ENCODE results near the gene NINJ1. TPM values are rescaled to one million over a fixed set of nuclear protein-coding genes. Genes with fewer than 3 reads are reported as not detected.

NINJ1 gene
- total RNA-seq: 144 TPM
- 100 to 1,000 TPM in 1 of 4 donors, 10 to 100 TPM in 3; 68.5 to 104 (median 73.2) TPM for polyA plus RNA-seq

- H3K36me3 ChIP-seq (ENCODE audit: control insufficient read depth, insufficient read depth, low read length): no peaks in the 10 kb centered on the region
- DNase-seq (peak; percentile 81 to 83 (median 82)), ATAC-seq (ENCODE audit: low read depth in 2 of 2) (peak; percentile 86 to 87)
- H3K4me3 ChIP-seq (ENCODE audit: low read depth, low read length): peak within 1 kb of the TSS; percentile 77
- H3K4me1 ChIP-seq (ENCODE audit: control insufficient read depth, insufficient read depth, low read length, poor library complexity, severe bottlenecking): peaks cover 49% of the 10 kb centered on the region
- Mint-ChIP-seq H3K9me3 (no peaks in the 10 kb centered on the region), H3K27ac (peak within 1 kb of the TSS; percentile 94 to 96 (median 95)), H3K4me3 (peak within 1 kb of the TSS; percentile 85 to 94 (median 90)), H3K27me3 (no peaks in the 10 kb centered on the region), H3K36me3 (no peaks in the 10 kb centered on the region), H3K4me1 (peaks cover 0 to 63% (median 26%) of the 10 kb centered on the region in 4 donors)
- H3K27me3 ChIP-seq (ENCODE audit: control insufficient read depth, insufficient read depth, low read length): no peaks in the 10 kb centered on the region
- no peaks in the 10 kb centered on the region for H3K9me3 ChIP-seq (ENCODE audit: control insufficient read depth in 2 of 2, low read length in 2 of 2)
- H3K27ac ChIP-seq (ENCODE audit: insufficient read depth, low read length, poor library complexity, severe bottlenecking): peak within 1 kb of the TSS; percentile 94
Measured at GRCh38 chr9:93134015-93134739, at the start of gene NINJ1. NINJ1 (minus strand) TSS chr9:93134251; CDS start chr9:93134217, 34 bp downstream.

GRCh38 chr9:93183131-93183662 is 49.1 kb upstream of the NINJ1 start:
- Histone ChIP-seq H3K4me3 (ENCODE audit: low read depth, low read length) (peak overlapping the region; percentile 37), H3K4me1 (ENCODE audit: control insufficient read depth, insufficient read depth, low read length, poor library complexity, severe bottlenecking) (peaks cover 16% of the 10 kb centered on the region), H3K36me3 (ENCODE audit: control insufficient read depth, insufficient read depth, low read length) (no peaks in the 10 kb centered on the region), H3K27me3 (ENCODE audit: control insufficient read depth, insufficient read depth, low read length) (peaks cover 7% of the 10 kb centered on the region), H3K9me3 (ENCODE audit: control insufficient read depth in 2 of 2, low read length in 2 of 2) (no peaks in the 10 kb centered on the region), H3K27ac (ENCODE audit: insufficient read depth, low read length, poor library complexity, severe bottlenecking) (no peak overlapping the region)
- no peak for DNase-seq
- H3K4me1 Mint-ChIP-seq: peaks cover 0 to 16% (median 5%) of the 10 kb centered on the region in 4 donors
- no peaks in the 10 kb centered on the region for H3K9me3 Mint-ChIP-seq
- no peaks in the 10 kb centered on the region for H3K36me3 Mint-ChIP-seq
- peak overlapping the region; percentile 38 to 77 (median 76) for H3K4me3 Mint-ChIP-seq
- ATAC-seq (ENCODE audit: low read depth in 2 of 2): no peak
- peaks cover 60% of the 10 kb centered on the region for H3K27me3 Mint-ChIP-seq
- no peak overlapping the region for H3K27ac Mint-ChIP-seq

- Mint-ChIP-seq H3K27ac (no peak overlapping the region), H3K4me3 (peak overlapping the region in 3 of 4 donors; percentile 11 to 78 (median 77)), H3K27me3 (peaks cover 54% of the 10 kb centered on the region), H3K9me3 (no peaks in the 10 kb centered on the region), H3K4me1 (peaks cover 0 to 16% (median 5%) of the 10 kb centered on the region in 4 donors), H3K36me3 (no peaks in the 10 kb centered on the region)
- peaks cover 7% of the 10 kb centered on the region for H3K27me3 ChIP-seq (ENCODE audit: control insufficient read depth, insufficient read depth, low read length)
- no peak for DNase-seq
- peaks cover 16% of the 10 kb centered on the region for H3K4me1 ChIP-seq (ENCODE audit: control insufficient read depth, insufficient read depth, low read length, poor library complexity, severe bottlenecking)
- no peaks in the 10 kb centered on the region for H3K9me3 ChIP-seq (ENCODE audit: control insufficient read depth in 2 of 2, low read length in 2 of 2)
- H3K27ac ChIP-seq (ENCODE audit: insufficient read depth, low read length, poor library complexity, severe bottlenecking): no peak overlapping the region
- H3K4me3 ChIP-seq (ENCODE audit: low read depth, low read length): no peak overlapping the region
- ATAC-seq (ENCODE audit: low read depth in 2 of 2): no peak
- H3K36me3 ChIP-seq (ENCODE audit: control insufficient read depth, insufficient read depth, low read length): no peaks in the 10 kb centered on the region
Measured at GRCh38 chr9:93182572-93182971, 48.5 kb upstream of the NINJ1 start.

- Mint-ChIP-seq H3K27ac (no peak overlapping the region), H3K36me3 (no peaks in the 10 kb centered on the region), H3K4me1 (peaks cover 0 to 16% (median 5%) of the 10 kb centered on the region in 4 donors), H3K4me3 (peak overlapping the region in 1 of 4 donors; percentile 17), H3K27me3 (peaks cover 52% of the 10 kb centered on the region), H3K9me3 (no peaks in the 10 kb centered on the region)
- Histone ChIP-seq H3K4me1 (ENCODE audit: control insufficient read depth, insufficient read depth, low read length, poor library complexity, severe bottlenecking) (peaks cover 16% of the 10 kb centered on the region), H3K36me3 (ENCODE audit: control insufficient read depth, insufficient read depth, low read length) (no peaks in the 10 kb centered on the region), H3K27me3 (ENCODE audit: control insufficient read depth, insufficient read depth, low read length) (peaks cover 7% of the 10 kb centered on the region), H3K4me3 (ENCODE audit: low read depth, low read length) (no peak overlapping the region), H3K27ac (ENCODE audit: insufficient read depth, low read length, poor library complexity, severe bottlenecking) (no peak overlapping the region), H3K9me3 (ENCODE audit: control insufficient read depth in 2 of 2, low read length in 2 of 2) (no peaks in the 10 kb centered on the region)
- ATAC-seq (ENCODE audit: low read depth in 2 of 2) (no peak), DNase-seq (no peak)
Measured at GRCh38 chr9:93181672-93182435, 47.8 kb upstream of the NINJ1 start.

- H3K9me3 ChIP-seq (ENCODE audit: control insufficient read depth in 2 of 2, low read length in 2 of 2): no peaks in the 10 kb centered on the region
- H3K4me3 ChIP-seq (ENCODE audit: low read depth, low read length): no peak overlapping the region
- H3K27me3 ChIP-seq (ENCODE audit: control insufficient read depth, insufficient read depth, low read length): peaks cover 7% of the 10 kb centered on the region
- Mint-ChIP-seq H3K27me3 (peaks cover 49% of the 10 kb centered on the region), H3K4me1 (peaks cover 0 to 16% (median 4%) of the 10 kb centered on the region in 4 donors), H3K36me3 (no peaks in the 10 kb centered on the region), H3K27ac (no peak overlapping the region), H3K4me3 (no peak overlapping the region), H3K9me3 (no peaks in the 10 kb centered on the region)
- no peaks in the 10 kb centered on the region for H3K36me3 ChIP-seq (ENCODE audit: control insufficient read depth, insufficient read depth, low read length)
- no peak overlapping the region for H3K27ac ChIP-seq (ENCODE audit: insufficient read depth, low read length, poor library complexity, severe bottlenecking)
- H3K4me1 ChIP-seq (ENCODE audit: control insufficient read depth, insufficient read depth, low read length, poor library complexity, severe bottlenecking): peaks cover 16% of the 10 kb centered on the region
- DNase-seq (no peak), ATAC-seq (ENCODE audit: low read depth in 2 of 2) (no peak)
Measured at GRCh38 chr9:93180938-93181337, 46.9 kb upstream of the NINJ1 start.

GRCh38 chr9:93178851-93179786 is 45.1 kb upstream of the NINJ1 start:
- H3K9me3 Mint-ChIP-seq: no peaks in the 10 kb centered on the region
- no peak overlapping the region for H3K27ac Mint-ChIP-seq
- H3K27me3 ChIP-seq (ENCODE audit: control insufficient read depth, insufficient read depth, low read length): peaks cover 7% of the 10 kb centered on the region
- no peaks in the 10 kb centered on the region for H3K9me3 ChIP-seq (ENCODE audit: control insufficient read depth in 2 of 2, low read length in 2 of 2)
- peaks cover 0 to 12% (median 2%) of the 10 kb centered on the region in 4 donors for H3K4me1 Mint-ChIP-seq
- DNase-seq (no peak), ATAC-seq (ENCODE audit: low read depth in 2 of 2) (no peak)
- peaks cover 44% of the 10 kb centered on the region for H3K27me3 Mint-ChIP-seq
- H3K27ac ChIP-seq (ENCODE audit: insufficient read depth, low read length, poor library complexity, severe bottlenecking): no peak overlapping the region
- H3K4me3 ChIP-seq (ENCODE audit: low read depth, low read length): no peak overlapping the region
- no peaks in the 10 kb centered on the region for H3K36me3 ChIP-seq (ENCODE audit: control insufficient read depth, insufficient read depth, low read length)
- H3K4me3 Mint-ChIP-seq: no peak overlapping the region
- H3K4me1 ChIP-seq (ENCODE audit: control insufficient read depth, insufficient read depth, low read length, poor library complexity, severe bottlenecking): peaks cover 9% of the 10 kb centered on the region
- H3K36me3 Mint-ChIP-seq: no peaks in the 10 kb centered on the region

- H3K27ac Mint-ChIP-seq: no peak overlapping the region
- Histone ChIP-seq H3K9me3 (ENCODE audit: control insufficient read depth in 2 of 2, low read length in 2 of 2) (no peaks in the 10 kb centered on the region), H3K27me3 (ENCODE audit: control insufficient read depth, insufficient read depth, low read length) (peaks cover 3% of the 10 kb centered on the region), H3K36me3 (ENCODE audit: control insufficient read depth, insufficient read depth, low read length) (no peaks in the 10 kb centered on the region), H3K27ac (ENCODE audit: insufficient read depth, low read length, poor library complexity, severe bottlenecking) (no peak overlapping the region), H3K4me3 (ENCODE audit: low read depth, low read length) (no peak overlapping the region), H3K4me1 (ENCODE audit: control insufficient read depth, insufficient read depth, low read length, poor library complexity, severe bottlenecking) (no peaks in the 10 kb centered on the region)
- ATAC-seq (ENCODE audit: low read depth in 2 of 2): no peak
- no peaks in the 10 kb centered on the region for H3K9me3 Mint-ChIP-seq
- H3K36me3 Mint-ChIP-seq: no peaks in the 10 kb centered on the region
- no peak for DNase-seq
- peaks cover 0 to 8% (median 0%) of the 10 kb centered on the region in 4 donors for H3K4me1 Mint-ChIP-seq
- no peak overlapping the region for H3K4me3 Mint-ChIP-seq
- H3K27me3 Mint-ChIP-seq: peaks cover 39% of the 10 kb centered on the region
Measured at GRCh38 chr9:93177676-93178075, 43.6 kb upstream of the NINJ1 start.
